IMR-90 (cell line): ENCODE data around the gene MEF2D. TPM values are rescaled to one million over a fixed set of nuclear protein-coding genes. Genes with fewer than 3 reads are reported as not detected.

Experiments
- ATAC-seq: fragments of 200-7000 bp; cut with Tn5 transposase; 2 replicates; pipeline ENCODE4 v1.9.1; 2020; ENCODE audit warnings: low read depth, mild to moderate bottlenecking, moderate library complexity
- BruUV-seq: library from RNA; stranded (reverse); fragments of 400-500 nt; replicated peaks from 2 replicates; lab custom pipeline; 2021; lab: Mats Ljungman, UMichigan
- CTCF ChIA-PET: fragments of 300-600 bp; formaldehyde crosslinking; extraction: SDS; loops from one replicate; lab custom pipeline; 2021; ENCODE audit warnings: antibody characterized with exemption; lab: Yijun Ruan, JAX
- POLR2A ChIA-PET: fragments of 300-600 bp; sonication (Branson Sonifier 250); formaldehyde crosslinking; loops from one replicate; lab custom pipeline; 2022; ENCODE audit warnings: antibody characterized with exemption; ENCODE audit not compliant: unreplicated experiment; lab: Charles Lee
- DNase-seq: peaks from one replicate; pipeline ENCODE4 v3.0.0; 2013
- H2AFZ ChIP-seq: replicated peaks from 2 replicates; pipeline ENCODE3; 2013; ENCODE audit warnings: low read length, mild to moderate bottlenecking; ENCODE audit not compliant: poor library complexity
- H2AK5ac ChIP-seq: 2 replicates; pipeline ENCODE4 v1.6.1; 2013; ENCODE audit warnings: low read depth, low read length, inconsistent platforms
- H2AK9ac ChIP-seq: replicated peaks from 2 replicates; pipeline ENCODE3; 2013; ENCODE audit warnings: mild to moderate bottlenecking, low read depth, low read length, moderate library complexity; ENCODE audit not compliant: poor library complexity
- H2BK120ac ChIP-seq: 2 replicates; pipeline ENCODE4 v1.6.1; 2013; ENCODE audit warnings: low read depth, low read length, inconsistent platforms
- H2BK15ac ChIP-seq: 3 replicates; pipeline ENCODE4 v1.6.1; 2013; ENCODE audit warnings: low read depth, low read length, inconsistent platforms
- H2BK20ac ChIP-seq: 2 replicates; pipeline ENCODE4 v1.6.1; 2013; ENCODE audit warnings: low read depth, mild to moderate bottlenecking, inconsistent platforms, low read length, moderate library complexity
- H2BK5ac ChIP-seq: 2 replicates; pipeline ENCODE4 v1.6.1; 2013; ENCODE audit warnings: mild to moderate bottlenecking, low read depth, low read length, inconsistent platforms; ENCODE audit not compliant: poor library complexity, severe bottlenecking
- H3K14ac ChIP-seq: replicated peaks from 2 replicates; pipeline ENCODE4 v1.6.1; 2013; ENCODE audit warnings: low read depth, low read length, inconsistent platforms
- H3K18ac ChIP-seq: 2 replicates; pipeline ENCODE4 v1.6.1; 2013; ENCODE audit warnings: low read depth, low read length, control low read depth
- H3K23ac ChIP-seq: 2 replicates; pipeline ENCODE4 v1.6.1; 2013; ENCODE audit warnings: low read depth, low read length, inconsistent platforms
- H3K27ac ChIP-seq: 2 replicates; pipeline ENCODE4 v1.5.1; 2013; ENCODE audit warnings: mild to moderate bottlenecking, control low read depth, low read length; ENCODE audit not compliant: insufficient read depth
- H3K27me3 ChIP-seq: 2 replicates; pipeline ENCODE4 v1.6.1; 2013; ENCODE audit warnings: low read length; ENCODE audit not compliant: control insufficient read depth, insufficient read depth
- H3K36me3 ChIP-seq: 2 replicates; pipeline ENCODE4 v1.6.1; 2013; ENCODE audit warnings: low read length, mixed read lengths; ENCODE audit not compliant: control insufficient read depth, insufficient read depth
- H3K4ac ChIP-seq: 2 replicates; pipeline ENCODE4 v1.6.1; 2013; ENCODE audit warnings: low read depth, low read length, inconsistent platforms
- H3K4me1 ChIP-seq: 2 replicates; pipeline ENCODE4 v1.6.1; 2013; ENCODE audit warnings: low read length, mixed read lengths; ENCODE audit not compliant: control insufficient read depth, insufficient read depth
- H3K4me2 ChIP-seq: 2 replicates; pipeline ENCODE4 v1.6.1; 2013; ENCODE audit warnings: low read depth, mild to moderate bottlenecking, control low read depth, low read length, moderate library complexity
- H3K4me3 ChIP-seq: 2 replicates; pipeline ENCODE4 v1.5.1; 2013; ENCODE audit warnings: low read depth, mild to moderate bottlenecking, control low read depth, low read length, moderate library complexity; ENCODE audit not compliant: insufficient read depth
- H3K56ac ChIP-seq: 2 replicates; pipeline ENCODE4 v1.6.1; 2013; ENCODE audit warnings: low read length, inconsistent platforms; ENCODE audit not compliant: insufficient read depth; ENCODE audit errors: extremely low read depth
- H3K79me1 ChIP-seq, 2 experiments: 2 replicates each; pipeline ENCODE4 v1.6.1; 2013; ENCODE audit warnings: low read length in 2 of 2, inconsistent platforms in 1 of 2, low read depth in 1 of 2
- H3K9ac ChIP-seq: 2 replicates; pipeline ENCODE4 v1.6.1; 2013; ENCODE audit warnings: low read depth, low read length, control low read depth
- H3K9me1 ChIP-seq: 2 replicates; pipeline ENCODE4 v1.6.1; 2013; ENCODE audit warnings: low read length, inconsistent platforms; ENCODE audit not compliant: insufficient read depth
- H3K9me3 ChIP-seq: 2 replicates; pipeline ENCODE4 v1.6.1; 2013; ENCODE audit warnings: low read length; ENCODE audit not compliant: control insufficient read depth, insufficient read depth
- H4K20me1 ChIP-seq: 2 replicates; pipeline ENCODE4 v1.6.1; 2013; ENCODE audit warnings: low read length, inconsistent platforms; ENCODE audit not compliant: insufficient read depth
- H4K5ac ChIP-seq: 2 replicates; pipeline ENCODE4 v1.6.1; 2013; ENCODE audit warnings: mild to moderate bottlenecking, low read depth, low read length, control low read depth
- H4K8ac ChIP-seq, 2 experiments: 2 replicates each; pipeline ENCODE4 v1.6.1; 2013; ENCODE audit warnings: low read depth in 2 of 2, low read length in 2 of 2, control low read depth in 1 of 2, inconsistent platforms in 1 of 2
- H4K91ac ChIP-seq: 2 replicates; pipeline ENCODE4 v1.6.1; 2013; ENCODE audit warnings: low read depth, low read length, inconsistent platforms; ENCODE audit not compliant: insufficient read depth
- CEBPB ChIP-seq: IDR thresholded peaks from 2 replicates; pipeline ENCODE4 v1.6.1; 2012; ENCODE audit warnings: low read depth, low read length, improper control_type of control experiment
- CHD1 ChIP-seq: IDR thresholded peaks from 2 replicates; pipeline ENCODE4 v1.6.1; 2012; ENCODE audit warnings: low read depth, low read length, improper control_type of control experiment
- FOS ChIP-seq: fragments of 150-350 bp; IDR thresholded peaks from 2 replicates; pipeline ENCODE4 v1.6.1; 2016; ENCODE audit warnings: low read depth, low read length
- MAFK ChIP-seq: IDR thresholded peaks from 2 replicates; pipeline ENCODE4 v1.6.1; 2012; ENCODE audit warnings: low read depth, low read length, improper control_type of control experiment
- RAD21 ChIP-seq: IDR thresholded peaks from 2 replicates; pipeline ENCODE4 v1.6.1; 2012; ENCODE audit warnings: low read length, improper control_type of control experiment
- SMC3 ChIP-seq: fragments of 150-350 bp; IDR thresholded peaks from 2 replicates; pipeline ENCODE4 v1.6.1; 2016; ENCODE audit warnings: low read depth, mild to moderate bottlenecking, antibody characterized with exemption, low read length, moderate library complexity
- WGBS, 2 experiments: methylation state at CpG; one replicate each; pipeline versions ENCODE4 v1.1.5 to v1.1.7; 2013; ENCODE audit warnings: missing lambda C conversion rate in 2 of 2; ENCODE audit not compliant: insufficient read length in 1 of 2; ENCODE audit errors: extremely low coverage in 2 of 2; 5-methylcytosine and 5-hydroxymethylcytosine counted together
- dilution Hi-C: fragments of 300-500 bp; cut with HindIII; formaldehyde crosslinking; loops from one replicate; pipeline ENCODE4 v1.14.3; 2018; ENCODE audit warnings: low sequenced_read_pairs; ENCODE audit not compliant: unreplicated experiment
- in situ Hi-C: fragments of 300-500 bp; cut with MboI; formaldehyde crosslinking; loops from 3 replicates; pipeline ENCODE4 v1.14.3; 2019; ENCODE audit warnings: low sequenced_read_pairs, inconsistent platforms, mixed read lengths
- intact Hi-C: fragments of 100-400 bp; cut with micrococcal nuclease; formaldehyde crosslinking; loops from 2 replicates; pipeline ENCODE4 v1.10.0; 2022
- polyA plus RNA-seq, 3 experiments: library from polyadenylated mRNA; depleted of rRNA; stranded (reverse); fragments of >200 nt; gene quantifications; 2 replicates each; pipeline ENCODE4 v1.2.3, GENCODE V29; 2012; ENCODE audit warnings: low replicate concordance in 1 of 3
- total RNA-seq: library from RNA; depleted of rRNA; stranded (reverse); fragments of >200 nt; gene quantifications from 2 replicates; pipeline ENCODE4 v1.2.3, GENCODE V29; 2012
- TF ChIP-seq, protein P1 (sequence below): fragments of 150-350 bp; IDR thresholded peaks from 2 replicates; pipeline ENCODE4 v1.6.1; 2016; ENCODE audit warnings: low read depth, mild to moderate bottlenecking, low read length, moderate library complexity, borderline replicate concordance

Gene MEF2D
- total and polyA plus RNA-seq, 2 of the 4 experiments (the other 2 are of a cell fraction), result 2.9 to 20.0 TPM

DNA sequence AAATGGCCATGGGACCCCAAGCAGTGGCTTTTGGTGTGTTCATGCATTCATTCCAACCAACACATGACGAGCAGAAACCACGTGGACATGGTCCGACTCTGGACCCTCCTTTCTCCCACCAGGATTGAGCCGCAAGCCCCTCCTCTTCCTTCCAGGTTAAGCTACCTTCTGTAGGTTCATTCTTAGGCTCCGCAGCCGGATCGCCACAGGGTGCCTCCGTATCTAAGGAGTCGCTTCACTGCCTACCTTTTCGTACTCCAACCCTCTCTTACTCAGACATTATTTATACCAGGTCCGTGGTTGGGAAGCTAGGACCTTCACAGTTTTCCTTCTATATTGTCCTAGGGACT lies 67.9 kb downstream of the MEF2D start:
- in situ Hi-C loops (no loop called here), dilution Hi-C loops (no loop called here), intact Hi-C loops (no loop called here)
- Histone ChIP-seq H3K23ac (no peak overlapping the region), H3K79me1 (no peaks in the 10 kb centered on the region), H3K9me1 (0 out of 2 replicates have a peak, but pooled peaks cover 4% of the 10 kb centered on the region), H4K91ac (no peak overlapping the region), H2AK9ac (no peak overlapping the region), H2BK15ac (no peak overlapping the region), H4K8ac (no peak overlapping the region), H3K27me3 (peaks cover 96% of the 10 kb centered on the region), H2AK5ac (no peak overlapping the region), H3K14ac (no peak overlapping the region), H3K9me3 (peaks cover 3% of the 10 kb centered on the region), H4K20me1 (peaks cover 15% of the 10 kb centered on the region; the same call in 1 of the 2 replicates), H4K5ac (no peak overlapping the region), H3K36me3 (no peaks in the 10 kb centered on the region), H2BK120ac (no peak overlapping the region), H3K4me2 (no peak overlapping the region), H3K56ac (no peak overlapping the region), H3K27ac (no peak overlapping the region), H2BK20ac (no peak overlapping the region), H3K4me3 (no peak overlapping the region), H3K4ac (no peak overlapping the region), H3K4me1 (no peaks in the 10 kb centered on the region), H2BK5ac (no peak overlapping the region), H3K18ac (no peak overlapping the region), H2AFZ (no peak overlapping the region), H3K9ac (no peak overlapping the region)
- TF ChIP-seq, protein P1, sequence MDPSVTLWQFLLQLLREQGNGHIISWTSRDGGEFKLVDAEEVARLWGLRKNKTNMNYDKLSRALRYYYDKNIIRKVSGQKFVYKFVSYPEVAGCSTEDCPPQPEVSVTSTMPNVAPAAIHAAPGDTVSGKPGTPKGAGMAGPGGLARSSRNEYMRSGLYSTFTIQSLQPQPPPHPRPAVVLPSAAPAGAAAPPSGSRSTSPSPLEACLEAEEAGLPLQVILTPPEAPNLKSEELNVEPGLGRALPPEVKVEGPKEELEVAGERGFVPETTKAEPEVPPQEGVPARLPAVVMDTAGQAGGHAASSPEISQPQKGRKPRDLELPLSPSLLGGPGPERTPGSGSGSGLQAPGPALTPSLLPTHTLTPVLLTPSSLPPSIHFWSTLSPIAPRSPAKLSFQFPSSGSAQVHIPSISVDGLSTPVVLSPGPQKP, result no peak
- TF ChIP-seq CHD1, result no peak
- no peak for TF ChIP-seq MAFK
- TF ChIP-seq SMC3, result no peak
- TF ChIP-seq FOS, result no peak
- no peak for TF ChIP-seq RAD21
- TF ChIP-seq CEBPB, result no peak
- ChIA-PET CTCF (interaction anchor here (0.6 to 1.9 kb wide), 4 partner anchors 14 to 277 kb away, joined by 3 to 6 read pairs (median 4); no protein-coding TSS in a partner anchor), POLR2A (interaction anchor here (0.8 kb wide), 1 partner anchor 188 kb away, joined by 4 read pairs; no protein-coding TSS in a partner anchor)
- no peak for DNase-seq
- WGBS, 2 experiments, result 0% methylated on average over 1 of the region's 11 CpGs; no CpG with 5 or more reads in 1 of the 2 experiments
- no TSS peak for BruUV-seq
- ATAC-seq, result no peak
